ENCODE results near the gene FAM50A. TPM values are rescaled to one million over a fixed set of nuclear protein-coding genes. Genes with fewer than 3 reads are reported as not detected.

Gene FAM50A
- total RNA-seq, 1 donor from 2014 or later = 88.5 TPM

- FAIRE-seq = no peak
- no peak for DNase-seq (ENCODE audit: low read depth)
- Histone ChIP-seq H3K36me3 (ENCODE audit: control insufficient read depth, insufficient read depth, low read length) (peaks cover 10% of the 10 kb centered on the region), H3K27me3 (ENCODE audit: control insufficient read depth, insufficient read depth, low read length) (no peaks in the 10 kb centered on the region), H3K4me3 (ENCODE audit: low read depth, low read length) (no peak overlapping the region)
- TF ChIP-seq CTCF (IDR thresholded peaks at IDR 0.05; ENCODE audit: insufficient read depth, low read length, severe bottlenecking) = no peak
Observed at GRCh38 chrX:154435171-154435733, 8.7 kb upstream of the FAM50A start.

GRCh38 chrX:154436374-154436982 lies 7.5 kb upstream of the FAM50A start:
- FAIRE-seq (no peak), DNase-seq (ENCODE audit: low read depth) (no peak)
- TF ChIP-seq CTCF (IDR thresholded peaks at IDR 0.05; ENCODE audit: insufficient read depth, low read length, severe bottlenecking) = no peak
- Histone ChIP-seq H3K4me3 (ENCODE audit: low read depth, low read length) (peak overlapping the region; percentile 71), H3K36me3 (ENCODE audit: control insufficient read depth, insufficient read depth, low read length) (peaks cover 12% of the 10 kb centered on the region), H3K27me3 (ENCODE audit: control insufficient read depth, insufficient read depth, low read length) (no peaks in the 10 kb centered on the region)

GRCh38 chrX:154436983-154437752 lies 6.8 kb upstream of the FAM50A start, which contains the start of gene GDI1:
Gene GDI1, plus strand, starts transcription at chrX:154437154. Its CDS starts 101 bp downstream, at chrX:154437255.
- Histone ChIP-seq H3K27me3 (ENCODE audit: control insufficient read depth, insufficient read depth, low read length) (no peaks in the 10 kb centered on the region), H3K36me3 (ENCODE audit: control insufficient read depth, insufficient read depth, low read length) (peaks cover 16% of the 10 kb centered on the region), H3K4me3 (ENCODE audit: low read depth, low read length) (peak within 1 kb of the TSS; percentile 71)
- FAIRE-seq = no peak
- TF ChIP-seq CTCF (IDR thresholded peaks at IDR 0.05; ENCODE audit: insufficient read depth, low read length, severe bottlenecking) = no peak
- no peak for DNase-seq (ENCODE audit: low read depth)

- H3K36me3 ChIP-seq (ENCODE audit: control insufficient read depth, insufficient read depth, low read length) = peaks cover 15% of the 10 kb centered on the region
- FAIRE-seq (no peak), DNase-seq (ENCODE audit: low read depth) (no peak)
Observed at GRCh38 chrX:154437971-154438893, 5.7 kb upstream of the FAM50A start.

More at GRCh38 chrX:154437971-154438893, 5.7 kb upstream of the FAM50A start:
- peak overlapping the region; percentile 71 for H3K4me3 ChIP-seq (ENCODE audit: low read depth, low read length)
- TF ChIP-seq CTCF (IDR thresholded peaks at IDR 0.05; ENCODE audit: insufficient read depth, low read length, severe bottlenecking) = no peak
- H3K27me3 ChIP-seq (ENCODE audit: control insufficient read depth, insufficient read depth, low read length) = no peaks in the 10 kb centered on the region

All from bronchial epithelial cell (primary cell).